K562 (cell line): Measurements from ENCODE around the gene TTLL12. TPM values are rescaled to one million over a fixed set of nuclear protein-coding genes. Genes with fewer than 3 reads are reported as not detected.

Experiments used
- BRCA1 ChIP-seq, 2 experiments: fragments of 450-650 bp in 1 of 2; sonication (generic) in 1 of 2; formaldehyde crosslinking in 1 of 2; IDR thresholded peaks; 2 replicates each; pipeline versions ENCODE4 v1.5.0 to v1.6.1; 2017 to 2020; ENCODE audit warnings: mild to moderate bottlenecking in 1 of 2, missing genetic modification reagents in 1 of 2
- CBX2 ChIP-seq: fragments of 200-600 bp; sonication (generic); IDR thresholded peaks from one replicate; pipeline ENCODE4 v1.6.1; 2012; ENCODE audit warnings: mild to moderate bottlenecking, low read length, inconsistent platforms; ENCODE audit not compliant: insufficient read depth, poor library complexity, severe bottlenecking
- CCNT2 ChIP-seq: IDR thresholded peaks from 2 replicates; pipeline ENCODE4 v1.6.1; 2011; ENCODE audit warnings: borderline replicate concordance, low read depth, mild to moderate bottlenecking, moderate library complexity, mixed read lengths, low read length; ENCODE audit not compliant: insufficient read length; ENCODE audit errors: extremely low read depth
- CREB1 ChIP-seq, 2 experiments: sonication (generic) in 1 of 2; formaldehyde crosslinking in 1 of 2; IDR thresholded peaks; 2 replicates each; pipeline versions ENCODE4 v1.6.1 to v1.8.0; 2012 to 2022; ENCODE audit warnings: inconsistent platforms in 1 of 2, mild to moderate bottlenecking in 1 of 2, missing genetic modification reagents in 1 of 2, moderate library complexity in 1 of 2
- CREBBP ChIP-seq: IDR thresholded peaks from one replicate; pipeline ENCODE4 v1.6.1; 2012; ENCODE audit warnings: low read depth, mild to moderate bottlenecking, control low read depth, inconsistent platforms, low read length
- DACH1 ChIP-seq: fragments of 450-650 bp; IDR thresholded peaks from 2 replicates; pipeline ENCODE4 v1.6.1; 2018; ENCODE audit not compliant: partially characterized antibody
- ESRRA ChIP-seq: fragments of 450-650 bp; IDR thresholded peaks from 2 replicates; pipeline ENCODE4 v1.6.1; 2014; ENCODE audit warnings: low read depth, mild to moderate bottlenecking, moderate library complexity, borderline replicate concordance
- FOXA3 ChIP-seq, 2 experiments: fragments of 450-650 bp in 1 of 2; sonication (generic) in 1 of 2; formaldehyde crosslinking; IDR thresholded peaks in 1 of 2; conservative IDR thresholded peaks in 1 of 2; 2 replicates each; pipeline versions ENCODE4 v1.4.0 to v1.8.0; 2020 to 2022; ENCODE audit warnings: mild to moderate bottlenecking in 2 of 2, missing genetic modification reagents in 1 of 2
- GTF2F1 ChIP-seq: IDR thresholded peaks from 2 replicates; pipeline ENCODE4 v1.6.1; 2011; ENCODE audit warnings: low read depth, low read length, improper control_type of control experiment
- HLTF ChIP-seq: fragments of 450-650 bp; IDR thresholded peaks from 2 replicates; pipeline ENCODE4 v1.6.1; 2016
- KHSRP ChIP-seq: fragments of 450-650 bp; IDR thresholded peaks from 2 replicates; pipeline ENCODE4 v1.6.1; 2017
- MYNN ChIP-seq, 2 experiments: sonication (generic); formaldehyde crosslinking in 1 of 2; IDR thresholded peaks; 2 replicates each; pipeline versions ENCODE4 v1.5.0 to v1.6.1; 2016 to 2020; ENCODE audit warnings: antibody characterized with exemption in 1 of 2, missing genetic modification reagents in 1 of 2
- NFIC ChIP-seq: fragments of 450-650 bp; IDR thresholded peaks from 2 replicates; pipeline ENCODE4 v1.6.1; 2017; ENCODE audit warnings: mild to moderate bottlenecking, inconsistent platforms
- PCBP2 ChIP-seq: fragments of 200-400 bp; formaldehyde crosslinking; IDR thresholded peaks from 2 replicates; pipeline ENCODE4 v1.6.1; 2018; ENCODE audit warnings: low read length, low read depth, mild to moderate bottlenecking, moderate library complexity; ENCODE audit not compliant: poor library complexity, severe bottlenecking
- TBL1XR1 ChIP-seq, 2 experiments: IDR thresholded peaks; 2 replicates each; pipeline ENCODE4 v1.6.1; 2012; ENCODE audit warnings: improper control_type of control experiment in 2 of 2, low read length in 2 of 2, mild to moderate bottlenecking in 1 of 2
- TGIF2 ChIP-seq: sonication (generic); formaldehyde crosslinking; IDR thresholded peaks from 2 replicates; pipeline ENCODE4 v1.8.1; 2022; ENCODE audit warnings: mild to moderate bottlenecking, missing genetic modification reagents, moderate library complexity
- ZNF175 ChIP-seq: fragments of 200-800 bp; sonication (Bioruptor generic); IDR thresholded peaks from 2 replicates; pipeline ENCODE4 v1.6.1; 2016; ENCODE audit warnings: low read depth, mild to moderate bottlenecking, missing genetic modification characterization, missing compliant biosample characterization
- ZNF445 ChIP-seq: fragments of 250-450 bp; sonication (Bioruptor Pico); IDR thresholded peaks from 2 replicates; pipeline ENCODE4 v1.4.0; 2020; ENCODE audit warnings: low read depth, mild to moderate bottlenecking, moderate library complexity
- ZNF644 ChIP-seq: fragments of 200-800 bp; sonication (Bioruptor generic); IDR thresholded peaks from 2 replicates; pipeline ENCODE4 v1.6.1; 2016; ENCODE audit warnings: low read depth, missing genetic modification characterization, missing compliant biosample characterization
- polyA plus RNA-seq, 8 experiments: library from polyadenylated mRNA; depleted of rRNA in 4 of 8; stranded (reverse) in 5 of 8; unstranded in 3 of 8; fragments of >200 nt; fragmentation: Nextera tagmentation in 2 of 8; fragmentation: Illumina TruSeq in 1 of 8; extraction: Ambion mirVana in 2 of 8; extraction: Trizol in 1 of 8; gene quantifications; 2 replicates each; pipeline versions ENCODE4 v1.2.1 to v1.2.3, GENCODE V29; 2011 to 2014; ENCODE audit warnings: inconsistent platforms in 1 of 8, missing spikeins in 1 of 8
- total RNA-seq, 7 experiments: library from RNA; depleted of rRNA in 6 of 7; stranded (reverse); fragments of >200 nt in 6 of 7; fragmentation: Illumina TruSeq in 2 of 7; extraction: Trizol in 2 of 7; gene quantifications; 2 replicates each; pipeline versions ENCODE4 v1.2.1 to v1.2.3, GENCODE V29; 2011 to 2021; ENCODE audit warnings: low replicate concordance in 1 of 7
- TF ChIP-seq, protein P1 (sequence below): sonication (generic); formaldehyde crosslinking; IDR thresholded peaks from 2 replicates; pipeline ENCODE4 v1.9.0; 2022; ENCODE audit warnings: mild to moderate bottlenecking, missing genetic modification reagents
- TF ChIP-seq, protein P2 (sequence below): fragments of 250-450 bp; sonication (Bioruptor Pico); IDR thresholded peaks from 2 replicates; pipeline ENCODE4 v1.5.0; 2021
- TF ChIP-seq, protein P3 (sequence below): fragments of 450-650 bp; IDR thresholded peaks from 2 replicates; pipeline ENCODE4 v1.6.1; 2016; ENCODE audit warnings: low read depth, mild to moderate bottlenecking, moderate library complexity
- TF ChIP-seq, protein P4 (sequence below): sonication (generic); formaldehyde crosslinking; IDR thresholded peaks from 2 replicates; pipeline ENCODE4 v1.8.1; 2022; ENCODE audit warnings: missing genetic modification reagents

The TTLL12 gene
- total and polyA plus RNA-seq, 9 of the 15 experiments (the other 6 are each of a cell fraction or from before 2014, with no cell fraction given): 1.3 to 128 (median 43.0) TPM

DNA sequence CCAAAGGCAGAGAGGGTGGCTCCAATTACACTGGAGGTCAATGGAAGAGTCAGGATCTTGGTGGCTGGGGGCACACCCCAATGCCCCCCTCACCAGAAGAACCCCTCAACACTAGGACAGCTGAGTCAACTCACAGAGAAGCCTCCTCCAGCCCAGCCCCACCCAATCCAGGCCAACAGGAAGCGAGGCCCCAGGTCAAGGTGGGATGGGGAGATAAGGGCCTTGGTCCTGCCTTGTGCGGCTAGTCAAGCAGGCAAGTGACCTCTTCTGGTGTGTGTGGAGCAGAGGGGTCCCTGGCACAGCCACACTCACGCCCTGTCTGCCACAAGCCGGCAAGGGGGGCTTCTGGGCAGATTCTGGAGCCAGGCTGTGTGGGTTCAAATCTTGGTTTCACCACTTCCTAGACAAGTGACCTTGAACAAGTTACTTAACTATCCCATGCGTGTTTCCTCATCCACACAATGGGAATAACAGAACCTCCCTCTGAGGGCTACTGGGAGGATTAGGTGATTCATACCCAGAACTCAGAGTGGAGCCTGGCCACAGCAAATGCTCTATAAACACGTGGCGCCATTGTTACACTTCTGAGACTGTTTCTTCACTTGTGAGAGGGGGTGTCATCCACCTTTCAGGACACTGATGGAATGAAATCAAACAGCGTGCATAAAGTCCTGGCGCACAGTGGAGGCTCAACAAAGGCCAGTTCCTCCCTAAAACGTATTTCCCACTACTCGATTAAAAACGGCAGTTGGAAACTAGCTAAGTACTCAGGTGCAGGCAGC, 3.2 kb downstream of the TTLL12 start (continued):
- TF ChIP-seq ZNF175 (CRISPR knock-in tag) (no peak), HLTF (no peak), NFIC (peak; percentile 65), PCBP2 (no peak), TGIF2 (no peak), DACH1 (no peak), ZNF644 (tag) (no peak), CREB1 (IDR thresholded peaks at IDR 0.05) (peak; percentile 40; the same call in 1 of the 2 replicates), CREB1 (CRISPR knock-in tag; IDR thresholded peaks at IDR 0.05) (no peak), TBL1XR1 (IDR thresholded peaks at IDR 0.05; ENCODE audit: low read length in 2 of 2) (0 out of 4 replicates have a peak, but pooled peaks have one; percentile 12 to 35), ESRRA (peak; percentile 93), KHSRP (no peak), CREBBP (no peak), FOXA3 (CRISPR knock-in tag; conservative IDR thresholded peaks at IDR 0.05 in 1 of 2, IDR thresholded peaks at IDR 0.05 in 1 of 2) (peak in 1 of 2 experiments; percentile 95; a peak in 1 of 4 replicates), ZNF445 (no peak), MYNN (IDR thresholded peaks at IDR 0.05) (peak; percentile 66; the same call in 1 of the 2 replicates), MYNN (CRISPR knock-in tag; IDR thresholded peaks at IDR 0.05) (no peak), CCNT2 (peak; percentile 82), BRCA1 (IDR thresholded peaks at IDR 0.05) (no peak), BRCA1 (CRISPR knock-in tag; IDR thresholded peaks at IDR 0.05) (no peak), GTF2F1 (no peak), CBX2 (no peak)
- TF ChIP-seq, protein P1, sequence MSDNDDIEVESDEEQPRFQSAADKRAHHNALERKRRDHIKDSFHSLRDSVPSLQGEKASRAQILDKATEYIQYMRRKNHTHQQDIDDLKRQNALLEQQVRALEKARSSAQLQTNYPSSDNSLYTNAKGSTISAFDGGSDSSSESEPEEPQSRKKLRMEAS (CRISPR knock-in tag): peak; percentile 76
- TF ChIP-seq, protein P2, sequence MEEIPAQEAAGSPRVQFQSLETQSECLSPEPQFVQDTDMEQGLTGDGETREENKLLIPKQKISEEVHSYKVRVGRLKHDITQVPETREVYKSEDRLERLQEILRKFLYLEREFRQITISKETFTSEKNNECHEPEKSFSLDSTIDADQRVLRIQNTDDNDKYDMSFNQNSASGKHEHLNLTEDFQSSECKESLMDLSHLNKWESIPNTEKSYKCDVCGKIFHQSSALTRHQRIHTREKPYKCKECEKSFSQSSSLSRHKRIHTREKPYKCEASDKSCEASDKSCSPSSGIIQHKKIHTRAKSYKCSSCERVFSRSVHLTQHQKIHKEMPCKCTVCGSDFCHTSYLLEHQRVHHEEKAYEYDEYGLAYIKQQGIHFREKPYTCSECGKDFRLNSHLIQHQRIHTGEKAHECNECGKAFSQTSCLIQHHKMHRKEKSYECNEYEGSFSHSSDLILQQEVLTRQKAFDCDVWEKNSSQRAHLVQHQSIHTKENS (CRISPR knock-in tag): no peak
- TF ChIP-seq, protein P3, sequence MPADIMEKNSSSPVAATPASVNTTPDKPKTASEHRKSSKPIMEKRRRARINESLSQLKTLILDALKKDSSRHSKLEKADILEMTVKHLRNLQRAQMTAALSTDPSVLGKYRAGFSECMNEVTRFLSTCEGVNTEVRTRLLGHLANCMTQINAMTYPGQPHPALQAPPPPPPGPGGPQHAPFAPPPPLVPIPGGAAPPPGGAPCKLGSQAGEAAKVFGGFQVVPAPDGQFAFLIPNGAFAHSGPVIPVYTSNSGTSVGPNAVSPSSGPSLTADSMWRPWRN: peak; percentile 30; the same call in 1 of the 2 replicates
- TF ChIP-seq, protein P4, sequence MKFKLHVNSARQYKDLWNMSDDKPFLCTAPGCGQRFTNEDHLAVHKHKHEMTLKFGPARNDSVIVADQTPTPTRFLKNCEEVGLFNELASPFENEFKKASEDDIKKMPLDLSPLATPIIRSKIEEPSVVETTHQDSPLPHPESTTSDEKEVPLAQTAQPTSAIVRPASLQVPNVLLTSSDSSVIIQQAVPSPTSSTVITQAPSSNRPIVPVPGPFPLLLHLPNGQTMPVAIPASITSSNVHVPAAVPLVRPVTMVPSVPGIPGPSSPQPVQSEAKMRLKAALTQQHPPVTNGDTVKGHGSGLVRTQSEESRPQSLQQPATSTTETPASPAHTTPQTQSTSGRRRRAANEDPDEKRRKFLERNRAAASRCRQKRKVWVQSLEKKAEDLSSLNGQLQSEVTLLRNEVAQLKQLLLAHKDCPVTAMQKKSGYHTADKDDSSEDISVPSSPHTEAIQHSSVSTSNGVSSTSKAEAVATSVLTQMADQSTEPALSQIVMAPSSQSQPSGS: no peak
